ENCODE data around the gene PRC1.

The PRC1 gene

DNA sequence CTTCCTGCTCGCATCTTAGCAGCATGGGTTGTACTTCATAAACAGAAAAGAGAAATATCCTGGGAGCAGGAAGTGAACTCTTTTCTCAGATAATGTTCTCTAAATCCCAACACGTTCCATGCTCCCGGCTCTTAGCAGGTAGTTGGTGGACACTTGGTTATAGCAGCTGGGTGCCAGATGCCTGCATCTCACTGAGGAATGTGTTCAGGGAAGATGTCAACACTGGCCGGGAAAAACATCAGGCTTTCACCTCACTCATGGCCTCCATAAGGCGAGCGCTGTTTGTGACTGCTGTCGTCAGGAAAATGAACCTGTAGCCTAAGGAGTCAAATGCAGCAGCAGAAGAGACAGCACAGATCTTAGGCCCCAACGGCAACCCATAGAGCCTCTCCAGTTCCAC, 4.4 kb upstream of the PRC1 start:
- H3K4me1 ChIP-seq (ENCODE audit: low read length), result peaks cover 6% of the 10 kb centered on the region; the same call in 1 of the 2 replicates
- H3K4me3 ChIP-seq (ENCODE audit: low read length), result no peak overlapping the region
- H2AFZ ChIP-seq (ENCODE audit: low read length), result no peak overlapping the region
- H3K27ac ChIP-seq (ENCODE audit: low read length), result no peak overlapping the region
- no peaks in the 10 kb centered on the region for H3K36me3 ChIP-seq (replicated peaks; ENCODE audit: insufficient read depth, low read length)
- no peak for DNase-seq
- H3K9ac ChIP-seq (ENCODE audit: low read length), result no peak overlapping the region
- H3K27me3 ChIP-seq (replicated peaks; ENCODE audit: insufficient read depth, low read length), result no peaks in the 10 kb centered on the region
- no peaks in the 10 kb centered on the region for H4K20me1 ChIP-seq (ENCODE audit: insufficient read depth, low read length)
- no peaks in the 10 kb centered on the region for H3F3A ChIP-seq (ENCODE audit: insufficient read depth, low read length)
- H3K9me2 ChIP-seq (replicated peaks; ENCODE audit: insufficient read depth, low read length), result no peaks in the 10 kb centered on the region
- peaks cover 6% of the 10 kb centered on the region for H3K79me2 ChIP-seq (ENCODE audit: low read length)
- H3K9me3 ChIP-seq (replicated peaks; ENCODE audit: insufficient read depth, low read length), result no peaks in the 10 kb centered on the region
- TF ChIP-seq EZH2 (optimal IDR thresholded peaks at IDR 0.05; ENCODE audit: low read depth, low read length) (no peak), EZH2phosphoT487 (IDR thresholded peaks at IDR 0.05; ENCODE audit: low read length) (no peak)
- TF ChIP-seq, protein P1, sequence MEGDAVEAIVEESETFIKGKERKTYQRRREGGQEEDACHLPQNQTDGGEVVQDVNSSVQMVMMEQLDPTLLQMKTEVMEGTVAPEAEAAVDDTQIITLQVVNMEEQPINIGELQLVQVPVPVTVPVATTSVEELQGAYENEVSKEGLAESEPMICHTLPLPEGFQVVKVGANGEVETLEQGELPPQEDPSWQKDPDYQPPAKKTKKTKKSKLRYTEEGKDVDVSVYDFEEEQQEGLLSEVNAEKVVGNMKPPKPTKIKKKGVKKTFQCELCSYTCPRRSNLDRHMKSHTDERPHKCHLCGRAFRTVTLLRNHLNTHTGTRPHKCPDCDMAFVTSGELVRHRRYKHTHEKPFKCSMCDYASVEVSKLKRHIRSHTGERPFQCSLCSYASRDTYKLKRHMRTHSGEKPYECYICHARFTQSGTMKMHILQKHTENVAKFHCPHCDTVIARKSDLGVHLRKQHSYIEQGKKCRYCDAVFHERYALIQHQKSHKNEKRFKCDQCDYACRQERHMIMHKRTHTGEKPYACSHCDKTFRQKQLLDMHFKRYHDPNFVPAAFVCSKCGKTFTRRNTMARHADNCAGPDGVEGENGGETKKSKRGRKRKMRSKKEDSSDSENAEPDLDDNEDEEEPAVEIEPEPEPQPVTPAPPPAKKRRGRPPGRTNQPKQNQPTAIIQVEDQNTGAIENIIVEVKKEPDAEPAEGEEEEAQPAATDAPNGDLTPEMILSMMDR (IDR thresholded peaks at IDR 0.05; ENCODE audit: low read length), result no peak
- H3K4me2 ChIP-seq (ENCODE audit: low read depth, low read length), result no peak overlapping the region

- no peaks in the 10 kb centered on the region for H4K20me1 ChIP-seq (ENCODE audit: insufficient read depth, low read length)
- no peaks in the 10 kb centered on the region for H3K9me3 ChIP-seq (replicated peaks; ENCODE audit: insufficient read depth, low read length)
- peak overlapping the region; percentile 69; the same call in 1 of the 2 replicates for H3K4me2 ChIP-seq (ENCODE audit: low read depth, low read length)
- H3K79me2 ChIP-seq (ENCODE audit: low read length), result peaks cover 52% of the 10 kb centered on the region
- TF ChIP-seq EZH2 (optimal IDR thresholded peaks at IDR 0.05; ENCODE audit: low read depth, low read length) (no peak), EZH2phosphoT487 (IDR thresholded peaks at IDR 0.05; ENCODE audit: low read length) (no peak)
- TF ChIP-seq, protein P1 (IDR thresholded peaks at IDR 0.05; ENCODE audit: low read length), result no peak
- H2AFZ ChIP-seq (ENCODE audit: low read length), result peak overlapping the region; percentile 97
- H3K27ac ChIP-seq (ENCODE audit: low read length), result peak overlapping the region; percentile 66; the same call in 1 of the 2 replicates
- peak; percentile 21 for DNase-seq
- H3K4me1 ChIP-seq (ENCODE audit: low read length), result peaks cover 22% of the 10 kb centered on the region
- H3K36me3 ChIP-seq (replicated peaks; ENCODE audit: insufficient read depth, low read length), result no peaks in the 10 kb centered on the region
- H3K27me3 ChIP-seq (replicated peaks; ENCODE audit: insufficient read depth, low read length), result no peaks in the 10 kb centered on the region
- H3K9ac ChIP-seq (ENCODE audit: low read length), result peak overlapping the region; percentile 98
- peak overlapping the region; percentile 92 for H3K4me3 ChIP-seq (ENCODE audit: low read length)
- no peaks in the 10 kb centered on the region for H3K9me2 ChIP-seq (replicated peaks; ENCODE audit: insufficient read depth, low read length)
- H3F3A ChIP-seq (ENCODE audit: insufficient read depth, low read length), result peaks cover 6% of the 10 kb centered on the region
These were observed 297 bp downstream of the PRC1 start for GRCh38 chr15:90994059-90994416.

DNA sequence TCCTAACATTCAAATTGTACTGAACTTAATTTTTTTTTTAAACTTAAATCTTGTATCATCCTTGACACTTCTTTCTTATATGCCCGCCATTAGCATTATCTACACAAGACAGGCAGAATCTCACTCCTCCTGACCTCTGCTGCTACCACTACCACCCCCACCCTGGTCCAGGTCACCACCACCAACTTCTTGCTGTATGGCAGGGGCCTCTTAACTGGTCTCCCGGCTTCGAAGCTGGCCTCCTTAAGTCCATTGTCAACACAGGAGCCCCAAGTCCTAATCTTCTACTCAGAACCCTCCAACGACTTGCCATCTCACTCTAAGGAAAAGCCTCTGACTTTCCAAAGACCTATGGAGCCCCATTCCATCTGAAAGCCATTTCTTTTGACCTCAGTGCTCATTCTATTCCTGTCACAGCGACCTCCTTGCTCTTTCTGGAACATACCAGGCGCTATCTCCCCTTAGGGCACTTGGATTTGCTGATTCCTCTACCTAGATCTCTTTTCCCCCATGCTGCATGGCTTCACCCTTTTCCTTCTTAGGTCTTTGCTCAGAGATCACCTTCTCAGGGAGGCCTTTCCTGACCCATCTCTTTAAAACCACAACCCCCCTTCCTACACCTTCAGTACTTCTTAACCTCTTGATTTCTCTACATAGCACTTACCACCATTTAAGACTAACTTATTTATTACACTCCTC, 2.6 kb downstream of the PRC1 start:
- H3F3A ChIP-seq (ENCODE audit: insufficient read depth, low read length), result peaks cover 26% of the 10 kb centered on the region
- H3K9me2 ChIP-seq (replicated peaks; ENCODE audit: insufficient read depth, low read length), result no peaks in the 10 kb centered on the region
- H3K79me2 ChIP-seq (ENCODE audit: low read length), result peaks cover 75% of the 10 kb centered on the region
- TF ChIP-seq EZH2phosphoT487 (IDR thresholded peaks at IDR 0.05; ENCODE audit: low read length), result no peak
- TF ChIP-seq, protein P1 (IDR thresholded peaks at IDR 0.05; ENCODE audit: low read length), result no peak
- H2AFZ ChIP-seq (ENCODE audit: low read length), result no peak overlapping the region
- no peaks in the 10 kb centered on the region for H3K9me3 ChIP-seq (replicated peaks; ENCODE audit: insufficient read depth, low read length)
- peaks cover 45% of the 10 kb centered on the region for H3K4me1 ChIP-seq (ENCODE audit: low read length)
- H4K20me1 ChIP-seq (ENCODE audit: insufficient read depth, low read length), result no peaks in the 10 kb centered on the region; the same call in 1 of the 2 replicates
- no peaks in the 10 kb centered on the region for H3K36me3 ChIP-seq (replicated peaks; ENCODE audit: insufficient read depth, low read length)
- no peak overlapping the region for H3K4me3 ChIP-seq (ENCODE audit: low read length)
- no peak overlapping the region for H3K9ac ChIP-seq (ENCODE audit: low read length)
- H3K27me3 ChIP-seq (replicated peaks; ENCODE audit: insufficient read depth, low read length), result no peaks in the 10 kb centered on the region
- no peak overlapping the region for H3K4me2 ChIP-seq (ENCODE audit: low read depth, low read length)
- DNase-seq, result no peak
- H3K27ac ChIP-seq (ENCODE audit: low read length), result no peak overlapping the region
